Tibial artery (tissue), 4 donors: Measurements from ENCODE around the gene DOK1.
A peak's percentile ranks its signal among the peaks of the same experiment; 100 is the strongest.

ENCODE experiments used
- DNase-seq, 2 donors: peaks; one replicate each; pipeline ENCODE4 v3.0.0-alpha.2; 2019
- H3K27ac ChIP-seq, 2 donors: fragments of 200-600 bp; sonication (generic) in 1 of 2; 1 replicate in 1 of 2; 2 replicates in 1 of 2; pipeline ENCODE4 v1.5.1; 2018 to 2019; ENCODE audit warnings: mild to moderate bottlenecking in 1 of 2
- H3K27me3 ChIP-seq, 2 donors: fragments of 200-600 bp; sonication (generic) in 1 of 2; one replicate each; pipeline versions ENCODE4 v1.5.1 to v1.6.0; 2016 to 2019
- H3K36me3 ChIP-seq, 3 donors: fragments of 200-600 bp; sonication (generic) in 2 of 3; one replicate each; pipeline ENCODE4 v1.5.1; 2016 to 2019; ENCODE audit warnings: mild to moderate bottlenecking in 2 of 3
- H3K4me1 ChIP-seq, 4 donors: fragments of 200-600 bp; sonication (generic) in 2 of 4; 1 replicate in 3 of 4; 2 replicates in 1 of 4; pipeline ENCODE4 v1.5.1; 2016 to 2019
- H3K4me3 ChIP-seq, 2 donors: fragments of 200-600 bp; sonication (generic) in 1 of 2; 1 replicate in 1 of 2; 2 replicates in 1 of 2; pipeline ENCODE4 v1.5.1; 2018 to 2019; ENCODE audit warnings: mild to moderate bottlenecking in 2 of 2
- H3K9me3 ChIP-seq, 3 donors: fragments of 200-600 bp; sonication (generic) in 1 of 3; one replicate each; pipeline ENCODE4 v1.5.1; 2016 to 2019
- CTCF ChIP-seq, 2 experiments: fragments of 200-600 bp in 1 of 2; fragments of 450-650 bp in 1 of 2; IDR thresholded peaks; one replicate each; pipeline ENCODE4 v1.5.1; 2017 to 2019; ENCODE audit warnings: antibody characterized with exemption in 2 of 2, mild to moderate bottlenecking in 1 of 2, moderate library complexity in 1 of 2
- intact Hi-C: fragments of 100-400 bp; cut with DNase I; formaldehyde crosslinking; loops from one replicate; pipeline ENCODE4 v1.15.0; 2023; ENCODE audit warnings: low total_unique reads

Gene DOK1

DNA sequence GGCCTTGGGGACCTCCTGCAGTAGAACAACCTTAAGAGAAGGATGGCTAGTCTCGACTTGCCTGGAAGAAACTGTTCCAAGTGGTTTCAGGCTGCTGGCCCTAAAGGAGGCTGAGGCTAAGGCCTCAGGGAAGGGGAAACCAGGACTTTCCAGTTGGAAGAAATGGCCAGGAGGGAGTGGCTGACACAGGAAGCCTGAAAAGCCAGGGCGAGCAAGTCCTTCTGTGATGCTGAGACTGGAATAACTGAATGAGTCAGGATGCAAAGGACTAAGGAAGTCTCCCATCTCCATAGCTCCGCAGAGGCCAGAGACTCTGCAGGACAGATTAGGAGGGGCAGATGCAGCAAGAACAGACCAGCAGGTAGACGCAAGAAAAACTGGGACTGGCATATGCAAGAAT, 17.4 kb upstream of the DOK1 start:
- Histone ChIP-seq H3K9me3 (no peaks in the 10 kb centered on the region), H3K36me3 (peaks cover 0 to 22% (median 12%) of the 10 kb centered on the region in 3 donors), H3K4me3 (no peak overlapping the region), H3K4me1 (no peaks in the 10 kb centered on the region), H3K27ac (no peak overlapping the region), H3K27me3 (no peaks in the 10 kb centered on the region)
- no peak for TF ChIP-seq CTCF (IDR thresholded peaks at IDR 0.05)
- peak in 1 of 2 donors; percentile 33 for DNase-seq
- intact Hi-C loops = no loop called here

GRCh38 chr2:74538881-74539339, 15.6 kb upstream of the DOK1 start:
- peak in 1 of 2 donors; percentile 24 for DNase-seq
- Histone ChIP-seq H3K9me3 (no peaks in the 10 kb centered on the region), H3K4me3 (no peak overlapping the region), H3K4me1 (no peaks in the 10 kb centered on the region), H3K27ac (no peak overlapping the region), H3K27me3 (no peaks in the 10 kb centered on the region), H3K36me3 (peaks cover 0 to 4% (median 0%) of the 10 kb centered on the region in 3 donors)
- no peak for TF ChIP-seq CTCF (IDR thresholded peaks at IDR 0.05)
- intact Hi-C loops = no loop called here

DNA sequence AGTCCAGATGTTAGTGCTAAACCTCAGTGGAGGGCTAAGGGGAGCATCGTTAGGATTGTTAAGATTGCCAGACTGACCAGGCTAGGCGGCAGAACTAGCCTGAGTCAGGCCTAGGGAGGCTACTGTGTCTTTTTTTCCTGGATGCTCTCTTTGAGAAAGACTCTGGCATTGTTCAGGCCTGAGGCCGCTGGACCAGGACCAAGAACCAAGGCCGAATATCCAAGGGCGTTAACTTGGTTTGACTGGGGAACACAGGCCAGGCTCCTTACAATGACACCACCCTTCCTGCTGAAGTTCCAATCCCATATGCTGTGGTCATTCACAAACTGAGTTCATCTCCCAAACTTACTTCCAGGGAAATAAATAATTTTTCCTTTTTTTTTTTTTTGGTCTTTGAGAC, 14.2 kb upstream of the DOK1 start:
- Histone ChIP-seq H3K27me3 (no peaks in the 10 kb centered on the region), H3K9me3 (no peaks in the 10 kb centered on the region), H3K4me3 (no peak overlapping the region), H3K27ac (no peak overlapping the region), H3K36me3 (no peaks in the 10 kb centered on the region), H3K4me1 (no peaks in the 10 kb centered on the region)
- TF ChIP-seq CTCF (IDR thresholded peaks at IDR 0.05) = no peak
- DNase-seq = peak; percentile 74 to 76
- intact Hi-C loops = no loop called here

DNA sequence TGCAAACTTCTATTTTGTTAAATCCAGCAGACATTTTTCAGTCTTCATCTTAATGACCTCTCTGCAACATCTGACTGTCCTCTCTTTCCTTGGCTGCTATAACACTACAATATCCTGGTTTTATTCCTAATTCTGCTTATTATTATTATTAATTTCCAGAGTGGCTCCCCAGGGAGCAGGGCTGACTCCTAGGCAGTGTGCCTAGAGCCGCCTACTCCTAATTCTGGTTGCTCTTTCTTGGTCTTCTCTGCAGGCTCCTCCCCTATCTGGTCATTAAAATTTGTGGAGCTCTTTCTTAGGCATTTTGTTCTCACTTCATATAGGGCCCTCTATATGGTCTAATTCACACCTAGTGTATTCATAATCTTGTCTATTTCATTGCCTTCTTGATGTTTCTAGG, 11.5 kb upstream of the DOK1 start:
- TF ChIP-seq CTCF (IDR thresholded peaks at IDR 0.05) = no peak
- Histone ChIP-seq H3K9me3 (no peaks in the 10 kb centered on the region), H3K4me1 (no peaks in the 10 kb centered on the region), H3K36me3 (no peaks in the 10 kb centered on the region), H3K27me3 (no peaks in the 10 kb centered on the region), H3K4me3 (no peak overlapping the region), H3K27ac (no peak overlapping the region)
- DNase-seq = no peak
- intact Hi-C loops = no loop called here

DNA sequence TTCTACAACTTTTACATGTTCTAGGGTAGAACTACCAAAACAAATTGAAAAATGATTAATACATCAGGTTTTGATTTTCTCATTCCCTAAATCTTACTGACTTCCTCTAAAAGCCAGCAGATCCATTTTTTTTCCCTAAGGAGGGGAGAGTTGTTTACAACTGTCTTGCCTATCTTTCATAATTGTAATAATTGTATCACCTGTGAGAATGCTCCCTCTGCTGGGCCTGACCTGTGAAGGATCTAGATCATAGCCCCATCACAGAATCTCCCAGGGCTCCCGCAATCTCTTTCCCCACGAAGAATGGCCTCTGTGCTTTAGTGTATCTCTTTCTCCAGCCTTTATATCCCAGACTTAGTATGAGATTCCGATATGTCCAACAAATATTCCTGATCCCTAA, 9.9 kb upstream of the DOK1 start:
- no peak for TF ChIP-seq CTCF (IDR thresholded peaks at IDR 0.05)
- no peaks in the 10 kb centered on the region for H3K9me3 ChIP-seq
- no peak for DNase-seq
- H3K4me1 ChIP-seq = peaks cover 0 to 14% (median 11%) of the 10 kb centered on the region in 4 donors
- intact Hi-C loops = no loop called here
- no peak overlapping the region for H3K27ac ChIP-seq
- H3K4me3 ChIP-seq = no peak overlapping the region
- no peaks in the 10 kb centered on the region for H3K27me3 ChIP-seq
- H3K36me3 ChIP-seq = no peaks in the 10 kb centered on the region

GRCh38 chr2:74546004-74546403, 8.5 kb upstream of the DOK1 start:
- H3K4me3 ChIP-seq = no peak overlapping the region
- no peak overlapping the region for H3K27ac ChIP-seq
- no peaks in the 10 kb centered on the region for H3K9me3 ChIP-seq
- H3K36me3 ChIP-seq = no peaks in the 10 kb centered on the region
- peaks cover 0 to 20% (median 14%) of the 10 kb centered on the region in 4 donors for H3K4me1 ChIP-seq
- intact Hi-C loops = no loop called here
- no peak for DNase-seq
- no peaks in the 10 kb centered on the region for H3K27me3 ChIP-seq
- no peak for TF ChIP-seq CTCF (IDR thresholded peaks at IDR 0.05)
